ENCODE measurements around the gene OR10G8.

The OR10G8 gene

GRCh38 chr11:124079631-124080326 is 53.2 kb downstream of the OR10G8 start:
- peak in 1 of 4 experiments; percentile 10 for DNase-seq

Data from suppressor macrophage (primary cell).